NCI-H748 treated with DMSO at 0.1 percent for 48 hours (cell line): Measurements from ENCODE around the gene FBN2.

ENCODE experiments used
- DNase-seq: peaks from one replicate; lab custom pipeline; 2025; lab: John Stamatoyannopoulos, UW

Gene FBN2

GRCh38 chr5:128305341-128305740, 232.7 kb downstream of the FBN2 start:
- DNase-seq = no peak

GRCh38 chr5:128304791-128305190, 233.3 kb downstream of the FBN2 start:
- DNase-seq = no peak

DNA sequence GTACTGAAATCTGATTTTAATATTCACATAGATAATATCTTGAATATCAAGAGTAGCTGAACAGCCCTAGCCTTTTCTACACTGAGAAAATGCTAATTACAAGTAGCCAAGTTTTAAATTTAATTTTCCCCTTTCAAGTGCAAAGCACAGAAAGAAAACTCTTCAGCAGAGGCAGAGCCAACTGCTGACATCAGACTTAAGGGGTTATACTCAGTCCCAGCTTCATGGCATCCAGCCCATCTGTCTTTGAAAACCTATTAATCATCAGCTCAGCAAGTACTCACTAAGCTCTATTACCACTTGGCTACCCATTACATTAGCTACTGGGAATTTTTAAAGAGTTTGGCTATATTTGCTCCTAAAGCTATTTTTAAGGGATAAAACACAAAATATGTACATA, 234.0 kb downstream of the FBN2 start:
- no peak for DNase-seq

DNA sequence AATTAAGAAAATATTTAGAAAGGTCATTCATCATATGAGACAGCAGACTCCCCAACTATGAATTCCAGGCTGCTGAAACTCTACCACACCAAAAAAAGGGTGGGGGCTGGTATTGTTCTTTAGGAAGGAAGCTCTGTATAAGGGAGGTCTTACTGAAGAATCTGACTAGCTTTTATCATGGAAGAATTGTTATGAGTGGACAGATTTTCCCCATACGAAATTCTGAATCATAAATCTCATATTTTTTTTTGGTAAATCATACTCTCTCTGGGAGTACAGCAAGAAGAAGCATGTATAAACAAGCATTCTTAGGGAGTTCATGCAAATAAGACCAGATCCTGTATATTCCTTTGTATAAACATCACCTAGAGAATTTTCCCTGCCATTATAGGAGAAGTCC, 234.5 kb downstream of the FBN2 start:
- DNase-seq = no peak

- no peak for DNase-seq
Observed at GRCh38 chr5:128300181-128300580, 237.9 kb downstream of the FBN2 start.

DNA sequence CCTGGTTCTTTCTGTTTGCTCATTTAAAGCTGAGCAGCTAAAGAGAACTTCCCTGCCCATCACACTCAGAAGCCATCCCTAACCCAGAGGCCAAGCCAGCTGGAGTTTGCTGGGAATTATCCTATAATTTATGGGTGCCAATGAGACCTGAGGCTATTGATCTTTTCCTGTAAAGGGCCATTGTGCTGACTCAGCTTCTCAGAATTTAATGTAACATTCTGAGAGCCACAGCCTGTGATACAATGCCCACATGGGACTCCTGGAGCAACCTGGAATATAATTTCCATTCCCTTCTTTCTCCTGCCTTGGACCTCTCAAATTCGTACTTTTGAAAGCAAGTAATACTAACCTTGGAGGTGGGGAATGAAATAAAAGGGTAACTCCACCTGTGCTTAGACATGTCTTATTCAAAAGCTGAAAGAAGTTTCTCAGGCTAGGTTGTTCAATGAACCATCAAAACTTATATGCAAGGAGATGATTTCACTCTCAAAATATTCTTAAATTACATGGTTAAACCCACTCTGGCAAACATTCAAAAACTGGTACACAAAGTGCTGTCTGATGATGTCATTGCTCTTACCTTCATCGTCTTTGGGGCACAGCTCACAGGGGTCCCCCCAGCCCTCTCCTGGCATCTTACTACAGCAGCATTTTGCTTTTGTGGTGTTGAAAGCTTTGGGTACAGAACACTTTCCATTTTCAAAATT, 247.7 kb downstream of the FBN2 start:
- no peak for DNase-seq

- DNase-seq = no peak
Observed at GRCh38 chr5:128287740-128288139, 250.3 kb downstream of the FBN2 start.

DNA sequence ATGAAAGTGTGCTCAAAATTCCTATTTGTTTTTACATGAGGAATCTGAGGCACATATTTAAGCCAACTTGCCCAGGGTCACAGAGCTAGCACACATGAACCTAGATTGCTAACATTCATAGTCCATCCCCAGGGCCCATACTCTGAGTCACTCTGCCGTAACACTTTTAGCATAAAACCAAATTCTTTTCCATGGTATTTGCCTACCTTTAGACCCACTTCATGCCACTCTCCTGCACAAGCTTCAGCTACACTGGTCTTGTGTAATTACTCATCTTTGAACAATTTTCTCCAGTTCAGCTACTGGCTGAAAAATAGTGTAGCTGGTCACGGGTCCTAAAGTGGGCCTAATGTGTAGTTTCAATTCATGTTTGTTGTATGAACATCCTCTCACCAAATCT, 253.8 kb downstream of the FBN2 start:
- no peak for DNase-seq

GRCh38 chr5:128279345-128279744, 258.7 kb downstream of the FBN2 start:
- no peak for DNase-seq

GRCh38 chr5:128276537-128277216, 261.4 kb downstream of the FBN2 start:
- DNase-seq = no peak

- DNase-seq = peak; percentile 84
Observed at GRCh38 chr5:128274441-128274840, 263.6 kb downstream of the FBN2 start.

- no peak for DNase-seq
Observed at GRCh38 chr5:128273736-128274135, 264.3 kb downstream of the FBN2 start.

- DNase-seq = no peak
Observed at GRCh38 chr5:128271859-128272464, 266.1 kb downstream of the FBN2 start.

DNA sequence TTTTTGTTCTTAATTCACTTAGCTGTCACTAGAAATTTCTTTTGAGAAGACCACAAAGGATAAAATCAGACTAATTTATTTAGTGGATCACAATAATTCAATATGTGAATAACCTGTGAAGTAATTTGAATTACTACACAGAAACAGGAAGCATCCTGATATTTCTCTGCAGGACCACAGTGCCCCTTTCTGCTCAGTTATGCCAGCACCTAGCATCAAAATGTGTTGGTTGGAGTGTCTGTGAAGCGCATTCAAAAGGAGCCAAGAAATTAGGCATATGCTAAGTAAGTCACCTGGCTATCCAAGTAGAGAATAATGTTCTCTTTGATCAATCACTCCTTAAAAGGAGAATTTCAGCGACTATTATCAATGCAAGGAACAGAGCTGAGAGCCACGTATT, 267.0 kb downstream of the FBN2 start:
- DNase-seq = no peak

- no peak for DNase-seq
Observed at GRCh38 chr5:128264564-128265360, 273.3 kb downstream of the FBN2 start.

GRCh38 chr5:128263357-128263756, 274.7 kb downstream of the FBN2 start:
- no peak for DNase-seq

- no peak for DNase-seq
Observed at GRCh38 chr5:128262911-128263310, 275.1 kb downstream of the FBN2 start.

GRCh38 chr5:128259607-128260021, 278.4 kb downstream of the FBN2 start:
- DNase-seq = no peak

- peak; percentile 62 for DNase-seq
Observed at GRCh38 chr5:128258372-128258771, 279.7 kb downstream of the FBN2 start.

DNA sequence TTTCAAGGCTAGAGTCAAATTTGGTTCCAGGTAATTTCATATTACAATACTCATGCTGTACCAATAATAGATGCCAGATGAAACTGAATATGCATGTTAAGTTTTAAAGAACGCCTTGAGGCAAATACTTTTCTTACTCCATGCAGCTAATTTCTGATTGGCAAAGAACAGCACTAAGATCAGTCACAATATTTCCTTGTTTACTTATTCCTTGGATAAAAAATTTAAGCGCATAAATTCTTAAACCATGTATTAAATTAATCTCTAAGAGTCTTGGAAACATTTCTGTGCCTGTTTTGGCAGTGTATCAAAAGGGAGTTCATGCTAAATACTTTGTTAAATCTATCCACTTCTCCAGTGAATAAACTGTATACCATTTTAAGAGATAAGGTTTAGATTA, 281.0 kb downstream of the FBN2 start:
- no peak for DNase-seq

DNA sequence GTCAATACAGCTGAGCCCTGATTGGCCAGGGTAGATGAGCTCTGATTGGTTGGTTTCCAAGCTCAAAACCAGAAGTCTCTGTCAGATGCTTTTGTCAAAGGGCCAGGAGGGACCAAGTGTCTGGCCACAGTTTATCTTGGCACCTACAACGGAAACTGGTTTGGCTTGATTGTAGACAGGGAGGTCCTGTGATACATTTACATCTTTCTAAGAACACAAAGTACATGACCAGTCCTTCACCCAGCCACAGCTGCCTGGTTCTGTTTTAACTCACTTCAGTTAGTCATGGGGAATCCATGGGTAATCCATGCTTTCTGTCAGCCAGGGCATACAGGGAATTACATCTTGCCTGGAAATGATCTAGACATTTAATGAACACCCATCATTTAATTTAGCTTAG, 283.3 kb downstream of the FBN2 start:
- no peak for DNase-seq

DNA sequence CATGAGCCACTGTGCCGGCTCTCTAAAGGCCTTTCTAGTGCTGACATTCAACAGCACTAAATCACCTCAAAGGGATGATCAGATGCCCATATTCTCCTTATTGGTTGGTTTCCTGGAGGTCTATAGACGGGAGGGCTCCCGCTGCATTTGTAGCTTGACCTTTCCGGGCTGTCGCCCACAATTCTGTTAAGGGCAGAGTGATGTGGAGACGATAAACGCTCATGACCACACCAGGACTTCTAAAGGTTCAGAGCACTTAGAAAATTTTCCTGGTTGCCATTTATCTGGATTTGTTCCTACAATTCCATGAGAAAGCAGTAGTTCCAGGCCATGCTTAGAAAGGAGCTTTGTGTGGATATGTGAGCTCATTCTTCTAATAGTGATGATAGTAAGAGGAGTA, 284.2 kb downstream of the FBN2 start:
- DNase-seq = no peak

DNA sequence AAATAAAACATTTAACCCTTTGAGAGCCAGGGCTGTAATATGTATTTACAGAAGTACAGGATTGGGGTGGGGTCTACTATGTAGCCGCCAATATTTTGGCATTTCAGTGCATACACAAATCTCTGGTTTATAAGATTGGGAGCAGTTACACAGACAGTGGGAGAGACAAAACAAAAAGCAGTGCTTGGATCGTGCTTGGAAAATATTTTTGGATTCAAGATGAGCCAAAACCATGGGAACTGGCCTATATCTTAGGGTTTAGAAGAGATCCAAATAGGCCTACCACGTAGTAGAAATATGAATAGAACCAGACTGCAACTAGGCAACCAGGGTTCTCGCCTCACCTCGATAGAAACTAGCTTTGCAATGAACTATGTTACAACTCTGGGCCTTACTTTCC, 284.9 kb downstream of the FBN2 start:
- no peak for DNase-seq
